Common myeloid progenitor, CD34-positive (primary cell): ENCODE results near the gene HLA-DRB5.
"Not testable (repeated sequence)": the region's sequence is repeated elsewhere in the genome, so short reads cannot be mapped to it uniquely, and the experiment has no call there.

Experiments used
- CTCF ChIA-PET: fragments of 350-600 bp; sonication (Branson Sonifier 250); formaldehyde crosslinking; loops from one replicate; lab custom pipeline; 2021; ENCODE audit warnings: antibody characterized with exemption; lab: Charles Lee
- POLR2A ChIA-PET: fragments of 350-600 bp; sonication (Branson Sonifier 250); formaldehyde crosslinking; loops from one replicate; lab custom pipeline; 2021; ENCODE audit warnings: antibody characterized with exemption; lab: Charles Lee
- DNase-seq, 3 donors: peaks; one replicate each; pipeline versions ENCODE4 v3.0.0 to v3.0.0-alpha.2; 2013
- H3K27ac ChIP-seq, 2 experiments: 1 replicate in 1 of 2; 2 replicates in 1 of 2; pipeline ENCODE4 v1.7.0; 2013; ENCODE audit warnings: inconsistent platforms in 2 of 2, low read length in 2 of 2, mild to moderate bottlenecking in 2 of 2, low read depth in 1 of 2, moderate library complexity in 1 of 2; ENCODE audit not compliant: severe bottlenecking in 2 of 2, insufficient read depth in 1 of 2, poor library complexity in 1 of 2
- H3K27me3 ChIP-seq, 5 experiments: replicated peaks in 2 of 5; 1 replicate in 3 of 5; 2 replicates in 2 of 5; pipeline versions ENCODE4 v1.6.1 to v1.7.0; 2013; ENCODE audit warnings: low read length in 4 of 5, mild to moderate bottlenecking in 2 of 5, moderate library complexity in 2 of 5, inconsistent platforms in 1 of 5; ENCODE audit not compliant: insufficient read depth in 5 of 5, control insufficient read depth in 4 of 5
- H3K36me3 ChIP-seq, 4 experiments: 1 replicate in 2 of 4; 2 replicates in 2 of 4; pipeline versions ENCODE4 v1.6.1 to v1.7.0; 2013; ENCODE audit warnings: low read length in 3 of 4, control low read depth in 1 of 4, mild to moderate bottlenecking in 1 of 4; ENCODE audit not compliant: control insufficient read depth in 4 of 4, insufficient read depth in 4 of 4
- H3K4me1 ChIP-seq, 4 experiments: 1 replicate in 3 of 4; 2 replicates in 1 of 4; pipeline versions ENCODE4 v1.6.1 to v1.7.1; 2013; ENCODE audit warnings: low read length in 3 of 4, mild to moderate bottlenecking in 3 of 4, control low read depth in 1 of 4, inconsistent platforms in 1 of 4, moderate library complexity in 1 of 4; ENCODE audit not compliant: control insufficient read depth in 4 of 4, insufficient read depth in 4 of 4; ENCODE audit errors: control extremely low read depth in 1 of 4
- H3K4me3 ChIP-seq, 7 experiments: 1 replicate in 4 of 7; 2 replicates in 3 of 7; pipeline versions ENCODE4 v1.5.1 to v1.7.0; 2013; ENCODE audit warnings: mild to moderate bottlenecking in 7 of 7, low read length in 6 of 7, moderate library complexity in 6 of 7, inconsistent platforms in 2 of 7, low read depth in 2 of 7, control low read depth in 1 of 7; ENCODE audit not compliant: insufficient read depth in 4 of 7, control insufficient read depth in 1 of 7; ENCODE audit errors: extremely low read depth in 1 of 7
- H3K9me3 ChIP-seq, 5 experiments: 1 replicate in 4 of 5; 2 replicates in 1 of 5; pipeline versions ENCODE4 v1.6.1 to v1.7.1; 2013; ENCODE audit warnings: low read length in 4 of 5, mild to moderate bottlenecking in 2 of 5, inconsistent platforms in 1 of 5, low read depth in 1 of 5, moderate library complexity in 1 of 5; ENCODE audit not compliant: control insufficient read depth in 4 of 5, insufficient read depth in 2 of 5; ENCODE audit errors: control extremely low read depth in 1 of 5
- WGBS: methylation state at CpG from one replicate; pipeline ENCODE4 v1.1.5; 2013; ENCODE audit not compliant: insufficient coverage; 5-methylcytosine and 5-hydroxymethylcytosine counted together

HLA-DRB5 gene

GRCh38 chr6:32539839-32540238, 9.8 kb upstream of the HLA-DRB5 start:
- ChIA-PET POLR2A (no interaction called here), CTCF (no interaction called here)
- H3K9me3 ChIP-seq, result no peaks in the 10 kb centered on the region
- no peaks in the 10 kb centered on the region for H3K4me1 ChIP-seq
- H3K4me3 ChIP-seq, result no peak overlapping the region
- DNase-seq, result no peak
- WGBS, result no CpG with 5 or more reads among the region's 5 CpGs
- no peaks in the 10 kb centered on the region for H3K27me3 ChIP-seq
- no peaks in the 10 kb centered on the region for H3K36me3 ChIP-seq
- H3K27ac ChIP-seq, result no peak overlapping the region

DNA sequence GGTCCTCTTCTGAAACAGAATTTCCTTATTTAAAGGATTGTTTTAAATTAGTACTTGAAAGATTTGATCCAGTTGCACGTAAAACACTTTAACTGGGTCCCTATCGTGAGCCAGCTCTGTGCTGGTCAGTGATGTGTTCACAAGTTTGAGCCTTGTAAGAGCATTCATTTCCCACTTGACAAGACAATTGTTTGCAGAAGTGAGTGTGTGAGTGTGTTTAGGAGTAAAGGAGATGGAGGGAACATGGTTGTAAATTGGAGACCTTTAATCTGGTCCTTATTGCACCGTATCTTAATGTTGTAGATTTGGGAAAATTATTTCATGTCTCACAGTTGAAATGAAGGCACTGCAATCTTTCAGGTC, 325 bp upstream of the HLA-DRB5 start:
- H3K27ac ChIP-seq, H3K9me3 ChIP-seq, H3K36me3 ChIP-seq, POLR2A ChIA-PET, H3K27me3 ChIP-seq, CTCF ChIA-PET: not testable (repeated sequence)
- Histone ChIP-seq H3K4me1 (peaks cover 0 to 14% (median under 1%) of the 10 kb centered on the region in 4 experiments), H3K4me3 (peak overlapping the region in 1 of 7 experiments; percentile 71)
- DNase-seq, result peak in 1 of 3 donors; percentile 15
- 0% methylated on average over 2 of the region's 3 CpGs for WGBS

- no peak overlapping the region for H3K27ac ChIP-seq
- POLR2A ChIA-PET, result no interaction called here
Observed at GRCh38 chr6:32522302-32523047, 7.6 kb downstream of the HLA-DRB5 start.

GRCh38 chr6:32519910-32520258, 10.2 kb downstream of the HLA-DRB5 start:
- no peak overlapping the region for H3K27ac ChIP-seq
- H3K9me3 ChIP-seq, result no peaks in the 10 kb centered on the region
- H3K4me1 ChIP-seq, result no peaks in the 10 kb centered on the region
- no peaks in the 10 kb centered on the region for H3K36me3 ChIP-seq
- no peaks in the 10 kb centered on the region for H3K27me3 ChIP-seq
- H3K4me3 ChIP-seq, result no peak overlapping the region
- DNase-seq, result no peak
- CTCF ChIA-PET, result no interaction called here
- WGBS, result no CpG with 5 or more reads among the region's 1 CpG
- POLR2A ChIA-PET, result no interaction called here

More at GRCh38 chr6:32522302-32523047, 7.6 kb downstream of the HLA-DRB5 start:
- CTCF ChIA-PET, result no interaction called here
- H3K9me3 ChIP-seq, result no peaks in the 10 kb centered on the region
- no peak for DNase-seq
- H3K36me3 ChIP-seq, result no peaks in the 10 kb centered on the region
- no peak overlapping the region for H3K4me3 ChIP-seq
- 80% methylated on average over 1 of the region's 19 CpGs for WGBS
- H3K27me3 ChIP-seq, result no peaks in the 10 kb centered on the region
- peaks cover 0 to 5% (median 0%) of the 10 kb centered on the region in 4 experiments for H3K4me1 ChIP-seq

- H3K36me3 ChIP-seq, result no peaks in the 10 kb centered on the region
- ChIA-PET POLR2A (no interaction called here), CTCF (no interaction called here)
- H3K9me3 ChIP-seq, result no peaks in the 10 kb centered on the region
- WGBS, result no CpG with 5 or more reads among the region's 4 CpGs
- H3K27ac ChIP-seq, result no peak overlapping the region
- no peaks in the 10 kb centered on the region for H3K4me1 ChIP-seq
- no peak for DNase-seq
- H3K4me3 ChIP-seq, result no peak overlapping the region
- H3K27me3 ChIP-seq, result no peaks in the 10 kb centered on the region
Observed at GRCh38 chr6:32519118-32519909, 10.8 kb downstream of the HLA-DRB5 start.

DNA sequence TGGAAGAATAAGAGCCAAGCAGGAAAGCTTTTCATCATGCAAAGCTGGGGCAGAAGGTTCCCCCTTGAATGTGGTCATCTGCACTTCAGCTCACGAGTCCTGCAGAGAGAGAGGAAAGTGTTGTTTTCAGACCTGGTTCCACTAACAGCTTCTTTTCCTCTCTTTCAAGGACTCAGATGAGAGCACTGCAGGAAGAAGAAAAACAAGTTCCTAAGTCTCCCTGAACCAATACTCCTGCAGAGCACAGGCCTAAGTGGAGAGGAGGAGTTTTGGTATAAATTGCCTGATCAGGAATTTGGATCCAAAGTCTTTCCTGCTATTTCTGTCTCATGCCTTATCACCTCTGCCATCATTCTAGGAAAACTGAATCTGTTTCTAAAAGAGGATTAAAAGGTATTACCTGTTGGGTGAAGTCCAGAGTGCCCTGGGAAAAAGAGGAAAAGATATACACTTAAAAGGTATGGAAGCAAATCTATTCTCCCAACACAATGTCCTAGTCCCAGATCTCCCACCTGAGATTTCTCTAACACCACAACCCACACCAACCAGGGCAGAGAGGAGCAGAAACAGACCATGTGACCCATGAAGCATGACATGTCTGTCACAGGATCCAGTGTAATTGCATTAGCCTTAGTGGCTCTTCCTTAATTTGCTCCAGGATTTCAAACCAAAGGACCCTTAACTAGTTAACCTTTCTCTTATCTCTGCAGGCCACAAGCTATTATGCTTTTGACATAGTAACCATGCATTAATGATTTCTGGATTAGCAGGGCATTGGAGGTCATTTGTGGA, 12.2 kb downstream of the HLA-DRB5 start:
- no peaks in the 10 kb centered on the region for H3K36me3 ChIP-seq
- no CpG with 5 or more reads among the region's 1 CpG for WGBS
- POLR2A ChIA-PET, result no interaction called here

GRCh38 chr6:32501016-32501415, 29.1 kb downstream of the HLA-DRB5 start:
- CTCF ChIA-PET, result no interaction called here
- DNase-seq, result no peak
- POLR2A ChIA-PET, result no interaction called here
- H3K27me3 ChIP-seq, result no peaks in the 10 kb centered on the region
- no peak overlapping the region for H3K27ac ChIP-seq
- H3K36me3 ChIP-seq, result no peaks in the 10 kb centered on the region
- H3K9me3 ChIP-seq, result no peaks in the 10 kb centered on the region
- no peak overlapping the region for H3K4me3 ChIP-seq
- H3K4me1 ChIP-seq, result no peaks in the 10 kb centered on the region
- WGBS, result 60% methylated on average over 2 of the region's 3 CpGs

More for the DNA sequence above, 12.2 kb downstream of the HLA-DRB5 start:
- Histone ChIP-seq H3K27me3 (no peaks in the 10 kb centered on the region), H3K4me1 (no peaks in the 10 kb centered on the region), H3K27ac (no peak overlapping the region), H3K4me3 (no peak overlapping the region), H3K9me3 (no peaks in the 10 kb centered on the region)
- CTCF ChIA-PET, result no interaction called here
- no peak for DNase-seq
